Small intestine (tissue), 7 donors: ENCODE results near the gene COMMD10. TPM values are rescaled to one million over a fixed set of nuclear protein-coding genes. Genes with fewer than 3 reads are reported as not detected.

Experiments
- DNase-seq, 2 donors: peaks; one replicate each; pipeline versions ENCODE4 v3.0.0 to v3.0.0-alpha.2; 2013
- FAIRE-seq: peaks from 2 replicates; lab custom pipeline; 2012; peaks lifted over from hg19 to GRCh38; lab: Jason Lieb, UNC
- H3K27ac ChIP-seq, 3 donors: one replicate each; pipeline ENCODE4 v1.5.1; 2013; ENCODE audit warnings: low read length in 2 of 3, mild to moderate bottlenecking in 2 of 3, control low read depth in 1 of 3, inconsistent platforms in 1 of 3, low read depth in 1 of 3, moderate library complexity in 1 of 3
- H3K27me3 ChIP-seq, 3 donors: one replicate each; pipeline ENCODE4 v1.6.1; 2013; ENCODE audit warnings: low read length in 3 of 3, inconsistent platforms in 1 of 3; ENCODE audit not compliant: control insufficient read depth in 3 of 3, insufficient read depth in 3 of 3
- H3K36me3 ChIP-seq, 3 donors: one replicate each; pipeline ENCODE4 v1.6.1; 2013; ENCODE audit warnings: low read length in 3 of 3, inconsistent platforms in 1 of 3, low read depth in 1 of 3, mild to moderate bottlenecking in 1 of 3, moderate library complexity in 1 of 3; ENCODE audit not compliant: control insufficient read depth in 3 of 3, insufficient read depth in 2 of 3
- H3K4me1 ChIP-seq, 3 donors: one replicate each; pipeline ENCODE4 v1.6.1; 2013; ENCODE audit warnings: low read length in 2 of 3, inconsistent platforms in 1 of 3, low read depth in 1 of 3, mild to moderate bottlenecking in 1 of 3, moderate library complexity in 1 of 3; ENCODE audit not compliant: control insufficient read depth in 3 of 3, insufficient read depth in 2 of 3
- H3K4me3 ChIP-seq, 3 donors: one replicate each; pipeline ENCODE4 v1.5.1; 2013; ENCODE audit warnings: low read length in 3 of 3, control low read depth in 1 of 3, inconsistent platforms in 1 of 3, low read depth in 1 of 3, mild to moderate bottlenecking in 1 of 3, moderate library complexity in 1 of 3
- H3K9me3 ChIP-seq, 2 donors: one replicate each; pipeline ENCODE4 v1.6.1; 2013; ENCODE audit warnings: low read depth in 1 of 2, low read length in 1 of 2; ENCODE audit not compliant: control insufficient read depth in 2 of 2, insufficient read depth in 1 of 2
- WGBS, 3 donors: extraction: QIAGEN DNeasy Blood & Tissue Kit; methylation state at CpG; one replicate each; pipeline ENCODE4 v1.1.7; 2013; 5-methylcytosine and 5-hydroxymethylcytosine counted together
- polyA plus RNA-seq, 4 donors: library from polyadenylated mRNA; stranded (reverse) in 3 of 4; unstranded in 1 of 4; fragments of 200-250 nt in 3 of 4; fragments of 120-200 nt in 1 of 4; gene quantifications; one replicate each; pipeline versions ENCODE4 v1.2.1 to v1.2.3, GENCODE V29; 2013
- donor health status: healthy with polysubstance abuse.
- donor health status: control.
- donor health status: control.
- donor health status: Bipolar disorder and iron deficiency.
- donor health status: healthy.

Gene COMMD10
- polyA plus RNA-seq, 4 donors = 19.7 to 70.3 (median 23.2) TPM

DNA sequence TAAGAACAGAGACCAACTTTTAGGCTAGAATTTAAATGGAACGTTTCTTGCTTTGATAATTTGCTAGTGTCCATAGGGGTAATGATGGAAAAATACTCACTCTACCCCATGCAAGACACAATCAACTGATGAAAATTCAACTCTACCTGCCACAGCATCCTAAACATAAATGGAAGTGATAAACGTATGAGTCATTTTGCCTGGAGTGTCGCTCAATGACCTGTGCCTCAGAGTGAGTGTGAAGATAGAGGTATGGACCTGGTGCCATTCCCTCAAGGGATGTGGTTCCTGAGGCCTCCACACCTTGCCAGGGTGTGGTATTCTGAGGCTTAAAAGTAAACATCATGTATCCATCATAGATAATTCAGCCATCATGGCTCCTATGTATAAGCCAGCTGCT, 38.6 kb upstream of the COMMD10 start:
- no peaks in the 10 kb centered on the region for H3K4me1 ChIP-seq
- DNase-seq (no peak), FAIRE-seq (no peak)
- H3K27ac ChIP-seq = no peak overlapping the region
- H3K27me3 ChIP-seq = peaks cover 0 to 4% (median 0%) of the 10 kb centered on the region in 3 donors
- no peaks in the 10 kb centered on the region for H3K9me3 ChIP-seq
- 72 to 85% (median 78%) methylated on average over 3 of the region's 3 CpGs for WGBS, 3 donors
- no peaks in the 10 kb centered on the region for H3K36me3 ChIP-seq
- H3K4me3 ChIP-seq = no peak overlapping the region

DNA sequence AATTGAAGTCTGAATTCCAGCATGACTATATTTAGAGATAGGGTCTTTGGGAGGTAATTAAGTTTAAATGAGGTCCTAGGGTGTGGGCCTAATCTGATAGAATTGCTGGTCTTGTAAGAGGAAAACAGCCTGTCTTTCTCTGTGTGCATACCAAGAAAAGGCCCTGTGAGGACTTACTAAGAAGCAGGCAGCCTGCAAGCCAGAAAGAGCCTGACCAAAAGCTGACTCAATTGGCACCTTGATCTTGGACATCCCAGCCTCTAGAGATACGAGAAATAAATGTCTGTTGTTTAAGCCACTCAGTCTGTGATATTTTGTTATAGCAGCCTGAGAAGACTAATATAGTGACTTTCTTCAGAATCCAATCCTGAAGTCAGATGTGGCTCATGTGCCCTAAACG, 38.0 kb upstream of the COMMD10 start:
- H3K9me3 ChIP-seq = no peaks in the 10 kb centered on the region
- FAIRE-seq (no peak), DNase-seq (no peak)
- H3K4me3 ChIP-seq = no peak overlapping the region
- H3K4me1 ChIP-seq = no peaks in the 10 kb centered on the region
- 71 to 83% (median 81%) methylated on average over 2 of the region's 2 CpGs for WGBS, 3 donors
- no peak overlapping the region for H3K27ac ChIP-seq
- no peaks in the 10 kb centered on the region for H3K36me3 ChIP-seq
- peaks cover 0 to 3% (median 0%) of the 10 kb centered on the region in 3 donors for H3K27me3 ChIP-seq

DNA sequence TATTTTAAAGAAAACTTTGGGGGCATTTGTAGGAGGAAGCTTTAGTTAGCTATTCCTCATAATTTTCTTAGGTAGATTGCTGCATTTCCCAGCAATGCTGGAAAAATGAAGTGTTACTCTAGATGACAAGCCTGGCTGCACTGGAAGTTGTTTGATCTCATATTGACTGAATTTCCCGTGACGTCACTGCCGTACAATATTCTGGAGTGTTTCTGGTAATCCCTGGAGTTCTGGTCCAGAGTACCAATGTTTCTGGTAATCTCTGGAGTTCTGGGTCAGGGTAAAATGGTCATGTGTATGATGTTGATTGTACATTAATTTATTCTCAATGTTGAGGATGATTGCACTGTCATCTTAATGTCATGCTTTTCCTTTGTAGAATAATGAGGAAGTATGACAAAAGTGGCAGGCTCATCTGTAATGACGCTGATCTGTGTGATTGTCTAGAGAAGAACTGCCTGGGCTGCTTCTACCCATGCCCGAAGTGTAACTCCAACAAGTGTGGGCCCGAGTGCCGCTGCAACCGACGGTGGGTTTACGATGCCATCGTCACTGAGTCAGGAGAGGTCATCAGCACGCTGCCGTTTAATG, 26.4 kb upstream of the COMMD10 start:
- Histone ChIP-seq H3K27me3 (peaks cover 0 to 5% (median 2%) of the 10 kb centered on the region in 3 donors), H3K36me3 (no peaks in the 10 kb centered on the region), H3K9me3 (no peaks in the 10 kb centered on the region), H3K27ac (no peak overlapping the region), H3K4me1 (no peaks in the 10 kb centered on the region), H3K4me3 (no peak overlapping the region)
- no peak for DNase-seq
- WGBS, 3 donors = 77 to 86% (median 81%) methylated on average over 13 of the region's 13 CpGs
- FAIRE-seq = no peak

DNA sequence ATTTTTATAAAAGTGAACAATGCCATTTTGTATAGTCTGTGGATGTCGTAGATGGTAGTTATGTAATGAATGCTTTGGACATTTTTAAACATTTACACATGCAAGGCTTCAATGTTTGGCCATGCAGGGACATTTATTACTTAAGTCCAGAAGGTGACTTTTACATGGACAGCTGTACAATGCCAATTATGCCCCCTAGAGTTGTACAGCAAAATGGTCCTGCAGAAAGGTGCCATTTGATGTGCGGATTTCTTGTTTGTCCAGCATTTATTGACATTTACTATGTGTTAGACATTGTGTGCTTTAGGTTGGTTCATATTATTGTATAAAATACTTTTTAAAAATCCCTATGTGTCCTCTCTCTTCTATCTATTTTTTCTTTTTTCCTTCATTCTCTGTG, 22.5 kb upstream of the COMMD10 start:
- no peak overlapping the region for H3K27ac ChIP-seq
- H3K27me3 ChIP-seq = peaks cover 0 to 11% (median 2%) of the 10 kb centered on the region in 3 donors
- FAIRE-seq = no peak
- H3K36me3 ChIP-seq = no peaks in the 10 kb centered on the region
- no peak for DNase-seq
- WGBS, 3 donors = 67 to 72% (median 70%) methylated on average over 2 of the region's 2 CpGs
- no peaks in the 10 kb centered on the region for H3K4me1 ChIP-seq
- no peaks in the 10 kb centered on the region for H3K9me3 ChIP-seq
- H3K4me3 ChIP-seq = no peak overlapping the region

DNA sequence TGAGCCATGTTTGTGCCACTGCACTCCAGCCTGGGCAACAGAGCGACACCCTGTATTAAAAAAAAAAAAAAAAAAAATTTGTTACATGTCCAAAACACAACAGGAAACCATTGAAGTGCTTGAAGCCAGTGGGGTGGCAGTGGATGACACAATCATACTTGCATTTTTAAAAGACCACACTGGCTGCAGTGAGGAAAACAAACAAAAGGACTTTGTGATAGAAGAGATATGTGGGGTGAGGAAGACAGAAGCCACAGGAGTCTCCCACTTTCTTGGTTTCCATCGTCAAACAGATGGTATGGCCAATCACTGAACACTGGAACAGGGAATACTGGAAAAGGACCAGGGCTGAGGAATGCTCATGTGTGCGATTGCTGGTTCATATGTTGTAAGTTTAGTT, 20.9 kb upstream of the COMMD10 start:
- H3K4me3 ChIP-seq = no peak overlapping the region
- WGBS, 3 donors = 83 to 92% (median 88%) methylated on average over 3 of the region's 3 CpGs
- H3K36me3 ChIP-seq = no peaks in the 10 kb centered on the region
- H3K9me3 ChIP-seq = no peaks in the 10 kb centered on the region
- no peaks in the 10 kb centered on the region for H3K4me1 ChIP-seq
- peaks cover 0 to 9% (median 2%) of the 10 kb centered on the region in 3 donors for H3K27me3 ChIP-seq
- no peak for FAIRE-seq
- H3K27ac ChIP-seq = no peak overlapping the region
- DNase-seq = no peak

DNA sequence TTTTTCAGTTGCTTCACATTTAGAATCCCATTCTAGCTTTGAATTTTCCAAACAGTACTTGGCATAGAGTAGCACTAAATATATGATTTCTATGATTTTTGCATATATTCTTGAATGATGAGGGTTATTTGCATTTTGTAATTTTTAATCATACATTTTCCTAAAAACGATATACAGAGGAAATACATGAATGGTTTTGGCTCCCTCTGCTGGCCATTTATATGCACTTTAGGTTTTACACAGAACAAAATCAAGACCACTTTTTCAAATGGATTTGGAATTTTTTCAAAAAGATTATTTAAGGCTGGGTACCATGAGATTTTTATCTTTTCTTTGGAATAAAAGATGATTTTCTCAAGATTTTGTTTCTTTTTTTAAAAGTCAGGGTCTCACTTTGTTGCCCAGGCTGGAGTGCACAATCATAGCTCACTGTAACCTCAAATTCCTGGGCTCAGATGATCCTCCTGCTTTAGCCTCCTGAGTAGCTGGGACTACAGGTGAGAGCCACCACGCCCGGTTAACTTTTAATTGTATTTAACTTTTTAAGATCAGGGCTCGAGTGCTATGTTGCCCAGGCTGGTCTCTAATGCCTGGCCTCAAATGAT, 16.7 kb upstream of the COMMD10 start:
- peak; percentile 55 for FAIRE-seq
- Histone ChIP-seq H3K36me3 (no peaks in the 10 kb centered on the region), H3K27me3 (peaks cover 0 to 7% (median 0%) of the 10 kb centered on the region in 3 donors), H3K4me3 (no peak overlapping the region), H3K27ac (no peak overlapping the region), H3K9me3 (no peaks in the 10 kb centered on the region), H3K4me1 (no peaks in the 10 kb centered on the region)
- peak; percentile 55 to 64 for DNase-seq
- WGBS, 3 donors = 14 to 23% (median 23%) methylated on average over 4 of the region's 4 CpGs

DNA sequence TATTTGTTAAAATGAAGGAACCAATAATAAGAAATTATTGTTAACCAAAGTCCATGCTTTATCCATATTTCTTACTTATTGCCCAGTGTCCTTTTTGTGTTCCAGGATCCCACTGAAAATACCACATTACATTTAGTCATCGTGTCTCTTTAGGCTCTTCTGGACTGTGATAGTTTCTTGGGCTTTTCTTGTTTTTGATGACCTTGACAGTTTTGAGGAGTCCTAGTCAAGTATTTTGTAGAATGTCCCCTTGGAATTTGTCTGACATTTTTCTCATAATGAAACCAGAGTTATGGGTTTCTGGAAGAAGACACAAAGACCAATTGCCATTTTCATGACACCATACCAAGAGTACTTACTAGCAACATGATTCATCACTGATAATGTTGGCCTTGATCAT, 13.6 kb upstream of the COMMD10 start:
- FAIRE-seq (no peak), DNase-seq (no peak)
- Histone ChIP-seq H3K4me3 (no peak overlapping the region), H3K27me3 (peaks cover 0 to 7% (median 0%) of the 10 kb centered on the region in 3 donors), H3K27ac (no peak overlapping the region), H3K4me1 (no peaks in the 10 kb centered on the region), H3K36me3 (no peaks in the 10 kb centered on the region), H3K9me3 (no peaks in the 10 kb centered on the region)
- 93 to 97% (median 95%) methylated on average over 1 of the region's 1 CpG for WGBS, 3 donors

DNA sequence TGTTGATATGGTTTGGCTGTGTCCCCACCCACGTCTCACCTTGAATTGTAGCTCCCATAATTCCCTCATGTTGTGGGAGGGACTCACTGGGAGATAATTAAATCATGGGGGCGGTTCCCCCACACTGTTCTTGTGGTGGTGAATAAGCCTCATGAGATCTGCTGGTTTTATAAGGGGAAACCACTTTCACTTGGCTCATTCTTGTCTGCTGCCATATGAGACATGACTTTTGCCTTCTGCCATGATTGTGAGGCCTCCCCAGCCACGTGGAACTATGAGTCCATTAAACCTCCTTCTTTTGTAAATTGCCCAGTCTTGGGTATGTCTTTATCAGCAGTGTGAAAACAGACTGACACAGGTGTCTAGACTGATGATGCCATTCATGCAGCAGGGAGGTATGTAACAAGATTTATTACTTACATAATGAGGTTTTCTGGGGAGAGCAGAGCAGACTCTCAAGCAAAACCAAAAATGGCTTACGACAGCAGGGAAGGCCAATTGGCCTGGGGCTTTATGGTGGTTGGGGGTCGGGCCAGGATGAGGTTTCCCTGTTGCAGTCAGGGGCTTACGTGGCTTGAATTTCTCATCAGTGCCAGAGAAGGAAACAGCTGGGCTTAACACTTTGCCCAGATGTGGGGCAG, 9.5 kb upstream of the COMMD10 start:
- Histone ChIP-seq H3K9me3 (no peaks in the 10 kb centered on the region), H3K27me3 (no peaks in the 10 kb centered on the region), H3K27ac (no peak overlapping the region), H3K4me1 (no peaks in the 10 kb centered on the region), H3K4me3 (no peak overlapping the region), H3K36me3 (no peaks in the 10 kb centered on the region)
- DNase-seq = peak; percentile 35 to 42
- 47 to 51% (median 48%) methylated on average over 6 of the region's 6 CpGs for WGBS, 3 donors
- FAIRE-seq = no peak
